Esophagus mucosa (tissue), 1 donor: ENCODE results near the gene MGAT4B. TPM values are rescaled to one million over a fixed set of nuclear protein-coding genes. Genes with fewer than 3 reads are reported as not detected.
A peak's percentile ranks its signal among the peaks of the same experiment; 100 is the strongest.

Experiments used
- ATAC-seq: fragments of 200-7000 bp; cut with Tn5 transposase; one replicate; pipeline ENCODE4 v1.9.1; 2020
- total RNA-seq: library from RNA; stranded (reverse); gene quantifications from one replicate; pipeline ENCODE4 v1.2.4, GENCODE V29; 2023
- donor health status: DM: yes; HTN: yes; CAD: no.

MGAT4B gene
- total RNA-seq, 1 donor from 2014 or later, result 72.1 TPM

DNA sequence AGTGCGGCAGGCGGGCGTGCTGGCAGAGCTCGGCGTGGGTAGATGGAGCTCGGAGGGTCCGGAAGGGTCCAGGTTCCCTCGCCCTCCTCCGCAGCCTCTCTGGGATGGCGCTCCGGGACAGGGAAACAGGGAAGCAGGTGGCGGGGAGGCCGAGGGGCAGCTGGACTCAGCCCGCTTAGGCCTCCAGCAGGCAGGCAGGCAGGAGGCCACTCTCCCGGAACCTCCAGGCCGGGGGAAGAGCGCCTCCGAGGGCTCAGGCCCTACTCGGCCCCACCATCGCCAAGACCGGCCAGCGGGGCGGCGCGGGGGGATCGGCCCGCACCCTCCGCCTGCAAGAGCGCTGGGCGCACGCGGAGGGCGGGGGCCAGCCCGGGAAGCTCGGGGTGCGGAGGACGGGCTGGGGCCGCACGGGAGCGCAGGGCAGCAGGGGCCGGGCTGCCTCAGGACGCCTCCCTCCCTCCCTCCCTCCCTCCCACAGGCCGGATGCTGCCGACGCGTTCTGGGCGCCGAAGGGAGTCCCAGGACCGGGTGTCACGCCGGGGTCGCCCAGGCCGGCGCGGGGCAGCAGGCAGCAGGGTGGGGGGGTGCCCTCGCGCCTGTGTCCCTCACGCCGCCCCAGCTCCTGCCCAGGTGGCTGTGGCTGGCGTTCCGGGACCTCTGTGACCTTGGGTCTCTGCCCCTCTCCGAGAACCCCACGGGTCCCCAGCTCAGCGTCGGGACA is 977 bp downstream of the MGAT4B start:
- ATAC-seq, result peak; percentile 37

DNA sequence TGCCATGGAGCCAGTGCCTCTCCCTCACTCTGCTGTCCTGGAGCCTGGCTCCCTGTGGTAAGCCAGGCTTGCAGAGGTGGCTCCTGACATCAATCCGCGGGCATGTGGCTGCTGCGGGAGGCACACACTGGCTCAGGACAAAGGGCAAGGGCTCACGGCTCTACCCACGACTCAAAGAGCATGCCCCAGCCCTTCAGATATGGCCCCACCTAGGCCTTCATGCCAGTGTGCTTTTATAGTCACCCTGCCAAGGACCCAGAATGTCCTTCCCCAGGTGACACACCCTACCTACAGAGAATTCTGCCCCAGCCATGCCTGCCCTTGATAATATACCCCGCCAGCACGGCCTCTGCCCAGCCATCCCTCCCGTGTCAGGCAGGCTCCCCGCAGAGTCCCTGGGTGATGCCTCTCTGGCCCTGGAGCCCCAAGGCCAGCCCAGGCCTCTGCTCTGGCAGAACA is 1.6 kb downstream of the MGAT4B start:
- ATAC-seq, result peak; percentile 2

DNA sequence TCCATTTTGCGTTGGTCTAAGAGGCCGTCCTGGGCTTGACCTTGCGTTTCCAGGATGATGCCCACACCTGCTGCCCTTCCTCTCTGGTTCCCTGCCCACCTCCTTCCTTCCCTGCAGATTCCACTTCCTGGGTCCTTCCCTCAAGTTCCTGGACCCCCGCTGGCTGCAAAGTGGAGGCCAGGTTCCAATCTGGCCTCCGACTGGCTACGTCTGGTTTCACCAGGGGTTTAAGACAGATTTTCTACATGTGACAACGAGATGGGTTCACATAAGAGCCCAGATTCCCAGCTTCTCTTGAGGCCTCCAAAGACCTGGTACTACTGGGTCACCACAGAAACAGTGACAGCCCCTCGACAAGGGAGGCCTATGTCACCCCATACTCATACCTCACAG is 2.1 kb downstream of the MGAT4B start:
- ATAC-seq, result no peak

DNA sequence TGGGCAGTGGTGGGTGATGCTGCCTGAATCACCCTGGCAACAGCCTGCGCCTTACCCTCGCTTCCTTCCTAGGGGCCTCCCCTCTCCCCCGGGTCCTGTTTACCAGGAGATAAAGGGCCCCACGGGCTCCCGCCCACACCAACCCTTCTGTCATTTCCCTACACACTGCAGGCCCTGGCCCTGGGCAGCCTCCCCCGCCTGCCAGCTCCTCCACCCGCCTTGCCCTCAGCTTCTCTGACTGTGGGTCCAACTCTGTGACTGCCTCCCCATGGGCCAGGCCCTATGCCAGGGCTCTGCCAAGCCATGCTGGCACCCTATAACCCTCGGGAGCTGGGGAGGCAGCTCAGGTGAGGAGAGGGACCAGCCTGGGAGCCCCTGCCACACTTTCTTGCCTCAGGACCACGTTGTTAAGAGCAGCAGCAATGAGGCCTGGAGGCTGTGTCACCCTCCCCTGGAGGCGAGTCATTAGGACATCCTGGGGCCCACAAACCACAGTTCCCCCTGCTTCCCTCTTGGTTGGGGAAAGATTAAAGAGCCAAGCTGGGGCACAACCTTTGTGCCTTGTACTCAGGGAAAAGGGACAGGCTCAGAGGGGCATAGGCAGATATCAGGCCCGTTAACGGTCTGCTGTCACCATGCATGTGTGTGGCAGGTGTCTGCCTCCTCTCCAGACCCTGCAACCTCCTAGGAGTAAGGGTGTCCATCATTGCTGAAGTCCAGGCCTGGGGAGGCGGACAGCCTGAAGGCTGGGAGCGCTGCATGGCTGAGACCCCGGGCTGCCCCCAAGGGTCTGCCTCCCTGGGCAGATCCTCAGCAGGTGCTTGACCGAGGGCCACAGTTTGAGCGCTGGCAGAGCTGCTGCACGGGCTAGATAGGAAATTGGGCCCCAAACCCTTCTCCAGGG is 2.8 kb downstream of the MGAT4B start:
- no peak for ATAC-seq

DNA sequence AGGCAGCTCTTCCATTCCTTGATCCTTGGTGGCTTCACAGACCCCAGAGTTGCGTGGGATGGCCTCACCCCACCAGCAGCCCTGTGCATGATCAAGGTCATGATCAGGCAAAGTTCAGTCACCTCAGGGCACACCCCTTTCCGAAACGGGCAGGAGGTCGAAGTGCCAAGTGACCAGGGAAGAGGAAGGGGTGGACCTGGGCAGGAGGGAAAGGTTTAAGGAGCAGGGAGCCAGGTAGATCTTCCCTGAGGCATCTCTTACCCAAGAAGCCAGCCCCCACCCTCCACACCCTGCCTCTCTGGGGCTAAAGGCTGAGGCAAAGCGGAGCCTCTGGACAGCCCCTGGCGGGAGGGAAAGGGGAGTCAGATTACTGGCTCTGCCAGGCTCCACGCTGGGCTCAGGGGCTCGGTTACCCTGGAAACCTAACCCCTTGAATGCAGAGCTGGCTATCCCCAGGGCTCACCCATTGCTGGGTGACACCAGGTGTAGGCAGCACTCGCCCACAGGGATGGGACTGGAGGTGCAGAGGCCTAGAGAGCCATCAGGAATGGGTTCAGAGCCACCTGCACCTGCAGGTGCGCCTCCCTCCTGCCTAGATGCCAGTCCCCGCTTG is 3.6 kb downstream of the MGAT4B start:
- ATAC-seq, result no peak

DNA sequence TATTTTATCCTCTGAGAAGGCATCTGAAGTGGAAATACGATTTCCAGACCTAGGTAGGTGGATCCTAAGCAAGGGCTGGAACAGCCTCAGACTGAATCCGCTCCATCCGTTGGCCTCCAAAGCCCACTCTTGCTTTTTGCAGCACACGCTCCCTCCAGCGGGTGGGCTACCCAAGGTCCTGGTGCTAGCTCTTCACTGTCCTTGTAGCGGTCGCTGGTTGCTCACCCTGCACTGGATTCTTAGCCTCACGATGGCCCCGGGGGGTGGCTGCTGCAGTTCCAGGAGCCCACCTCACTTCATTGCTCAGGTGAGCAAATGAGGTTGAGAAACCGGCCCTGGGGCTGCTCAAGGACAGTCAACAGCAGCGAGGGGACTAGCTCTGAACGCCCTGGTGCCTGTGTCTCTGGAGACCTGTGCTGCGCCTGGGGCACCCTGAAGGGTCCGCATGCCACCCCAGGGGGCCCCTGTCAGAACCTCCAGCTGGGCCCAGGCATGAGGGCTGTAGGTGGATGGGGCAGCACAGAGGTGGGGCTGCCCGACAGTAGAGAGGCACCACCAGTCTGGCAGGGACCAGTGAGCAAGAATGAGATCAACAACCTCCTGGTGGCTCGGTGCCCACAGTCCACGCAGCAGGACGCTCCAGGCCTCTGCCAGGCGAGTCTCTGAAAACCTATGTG is 4.3 kb downstream of the MGAT4B start:
- ATAC-seq, result peak; percentile 11

DNA sequence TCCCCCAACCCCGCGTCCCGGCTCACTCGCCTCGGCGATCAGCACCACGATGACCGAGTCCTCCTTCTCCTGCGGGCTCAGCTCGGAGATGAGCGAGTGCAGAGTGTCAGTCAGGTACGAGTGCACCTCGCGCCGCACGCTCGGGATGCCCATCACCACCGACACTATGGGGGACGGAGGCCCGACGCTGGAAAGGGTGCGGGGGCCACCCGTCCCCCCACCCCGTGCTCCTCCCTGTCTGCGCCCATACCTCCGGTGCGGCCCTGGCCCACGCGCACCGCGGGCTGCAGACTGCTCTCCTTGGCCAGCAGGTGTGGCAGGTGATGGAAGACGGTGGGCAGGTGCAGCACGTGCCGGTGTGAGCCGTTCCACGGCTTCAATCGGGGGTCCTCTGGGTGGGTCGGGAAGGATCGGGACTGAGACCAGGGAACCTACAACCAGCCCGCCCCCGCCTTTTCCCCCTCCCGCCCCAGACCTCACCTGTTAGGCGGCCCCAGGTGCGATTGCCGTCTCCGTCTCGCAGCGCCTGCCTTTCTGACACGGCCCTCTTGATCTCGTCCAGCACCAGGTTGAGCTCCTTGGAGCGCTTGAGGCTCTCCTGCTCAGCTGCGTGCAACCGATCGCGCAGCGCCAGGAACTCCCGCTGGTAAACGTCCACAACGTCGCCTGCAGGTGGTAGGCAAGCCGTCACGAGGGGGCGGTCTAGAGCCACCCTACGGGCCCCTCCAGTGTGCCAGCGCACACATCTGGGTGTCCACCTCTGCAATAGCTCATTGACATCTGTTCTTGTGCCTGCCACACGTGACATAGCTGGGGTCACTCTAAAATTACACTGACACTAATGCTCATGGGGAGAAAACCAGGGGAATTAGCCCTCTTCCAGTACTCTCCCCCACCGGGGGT is 5.1 kb downstream of the MGAT4B start:
- ATAC-seq, result peak; percentile 35

DNA sequence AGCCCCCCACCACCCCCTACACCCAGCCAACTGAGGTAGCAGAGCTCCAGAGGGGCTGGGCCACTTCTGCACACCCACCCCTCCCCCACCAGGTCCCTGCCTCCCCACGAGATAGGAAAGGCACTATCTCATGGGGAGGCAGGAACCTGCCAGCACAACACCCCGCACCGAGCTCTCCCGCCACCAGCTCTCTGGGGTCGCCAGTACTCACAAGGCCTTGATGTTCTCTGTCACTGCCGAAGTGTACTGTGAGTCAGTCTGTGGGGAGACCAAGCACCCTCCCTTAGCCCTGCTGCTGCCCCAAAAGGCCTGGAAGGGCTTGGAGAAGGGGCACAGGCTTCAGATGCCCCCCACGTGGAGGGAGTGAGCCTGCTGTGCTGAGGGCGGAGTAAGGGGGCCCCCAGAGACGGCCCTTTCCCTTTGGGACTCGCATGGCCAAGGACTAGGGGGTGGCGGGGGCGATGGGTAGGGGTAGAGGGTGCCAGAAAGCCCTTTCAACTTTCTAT is 5.9 kb downstream of the MGAT4B start:
- no peak for ATAC-seq

DNA sequence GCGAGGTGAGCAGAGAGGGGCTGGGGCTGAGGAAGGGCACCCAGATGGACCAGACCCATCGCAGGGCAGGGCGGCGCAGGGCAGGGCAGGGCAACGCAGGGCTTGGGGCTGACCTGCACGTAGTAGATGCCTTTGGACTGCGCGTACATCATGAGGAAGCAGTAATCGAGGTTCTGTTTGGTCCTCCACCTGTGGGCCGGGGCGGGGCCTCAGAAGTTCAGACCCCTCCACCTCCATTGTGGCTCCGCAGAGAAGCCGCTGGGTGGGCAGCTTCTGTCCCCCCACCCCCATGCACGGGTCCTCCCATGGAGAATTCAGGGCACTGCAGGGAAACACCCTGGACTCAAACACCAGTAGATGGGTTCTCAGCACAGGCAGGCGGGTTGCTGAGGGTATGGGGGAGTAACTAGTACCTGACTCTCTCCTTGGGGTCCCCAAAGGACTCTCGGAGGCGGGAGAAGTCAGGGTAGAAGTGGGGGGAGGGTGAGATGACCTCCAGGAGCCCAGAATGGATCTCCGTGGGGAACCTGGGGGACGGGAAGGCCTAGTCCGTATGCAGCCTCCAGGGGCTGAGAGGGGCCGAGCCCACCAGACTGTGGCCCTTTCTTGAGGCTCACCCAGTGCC is 6.5 kb downstream of the MGAT4B start:
- no peak for ATAC-seq

DNA sequence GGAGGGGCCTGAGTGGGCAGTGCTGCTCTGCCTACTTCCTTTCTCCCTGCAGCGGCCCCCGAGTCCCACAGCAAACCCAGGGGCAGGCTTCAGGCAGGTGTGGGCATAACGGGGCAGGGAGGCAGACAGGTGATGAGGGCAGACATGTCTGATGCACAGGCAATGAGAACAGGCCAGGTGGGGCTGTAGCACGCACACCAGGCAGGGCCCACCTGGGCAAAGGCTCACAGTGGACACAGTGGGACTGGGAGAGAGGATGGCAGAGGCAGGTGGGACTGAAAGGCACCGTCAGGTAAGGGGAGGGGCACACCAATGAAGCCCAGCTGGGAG is 7.1 kb downstream of the MGAT4B start:
- no peak for ATAC-seq

DNA sequence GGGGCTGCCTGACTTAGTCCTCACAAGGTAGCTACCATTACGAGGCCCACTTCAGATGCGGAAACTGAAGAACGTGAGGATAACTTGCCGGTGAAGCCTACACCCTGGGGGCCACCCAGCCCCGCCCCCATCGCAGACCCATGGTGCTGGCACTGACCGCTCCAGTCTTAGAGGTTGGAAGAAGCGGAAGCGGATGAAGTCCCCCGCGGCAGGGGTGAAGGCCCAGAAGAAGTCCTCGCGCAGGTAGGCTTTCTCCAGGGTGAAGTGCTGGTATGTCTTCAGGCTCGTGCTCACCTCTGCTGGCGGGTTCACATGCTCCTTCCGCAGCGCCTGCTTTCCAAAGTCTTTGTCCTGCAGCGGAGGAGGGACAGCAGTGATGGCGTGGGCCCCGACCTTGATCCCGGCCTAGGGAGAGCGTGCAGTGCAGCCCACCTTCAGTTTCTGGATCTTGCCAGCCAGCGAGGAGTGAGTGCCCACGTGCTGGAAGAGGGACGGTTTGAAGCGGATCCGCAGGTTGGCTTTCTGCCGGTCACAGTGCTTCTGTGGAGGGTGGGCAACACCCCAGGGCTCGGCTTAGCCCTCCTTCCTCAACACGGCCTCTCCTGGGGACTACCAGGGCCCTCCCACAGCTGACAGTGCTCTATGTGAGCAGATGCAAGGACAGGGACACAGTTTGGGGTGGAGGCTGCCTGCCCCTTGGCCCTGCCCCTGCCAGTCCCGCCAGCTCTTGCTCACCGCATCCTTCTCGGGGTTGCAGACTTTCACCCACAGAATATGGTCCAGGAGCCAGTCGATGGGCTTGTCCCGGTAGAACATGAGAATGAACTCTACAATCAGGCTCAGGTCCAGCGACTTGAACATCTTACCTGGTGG is 7.7 kb downstream of the MGAT4B start:
- ATAC-seq, result no peak

DNA sequence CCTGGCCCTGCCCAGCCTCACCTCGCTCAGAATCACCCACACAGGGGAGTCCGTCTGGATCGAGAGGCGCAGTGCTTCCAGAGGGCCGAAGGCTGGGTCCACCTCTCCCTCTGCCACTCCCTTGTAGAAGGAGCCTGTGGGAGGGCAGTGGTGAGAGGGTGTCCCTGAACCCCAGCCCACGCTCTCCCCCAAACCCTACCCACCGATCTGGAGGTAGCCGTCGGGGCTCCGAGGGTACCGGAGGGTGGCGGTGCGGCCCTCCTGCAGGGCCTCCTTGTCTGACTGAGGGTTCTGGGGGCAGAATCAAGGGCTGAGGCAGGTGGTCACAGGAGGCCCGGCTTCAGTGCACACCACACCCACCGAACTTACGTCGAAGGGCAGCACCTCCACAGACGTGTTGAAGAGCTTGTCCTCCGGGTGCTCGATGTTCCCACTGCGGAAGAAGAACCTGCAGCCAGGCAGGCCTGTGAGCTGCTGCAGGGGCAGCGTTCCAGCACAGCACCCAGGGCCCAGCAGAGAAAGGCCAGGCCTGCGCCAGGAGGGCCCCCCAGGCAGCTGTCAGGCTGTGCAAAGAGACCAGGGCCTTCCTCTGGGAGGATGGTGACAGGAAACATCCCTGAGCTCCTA is 8.4 kb downstream of the MGAT4B start:
- no peak for ATAC-seq

DNA sequence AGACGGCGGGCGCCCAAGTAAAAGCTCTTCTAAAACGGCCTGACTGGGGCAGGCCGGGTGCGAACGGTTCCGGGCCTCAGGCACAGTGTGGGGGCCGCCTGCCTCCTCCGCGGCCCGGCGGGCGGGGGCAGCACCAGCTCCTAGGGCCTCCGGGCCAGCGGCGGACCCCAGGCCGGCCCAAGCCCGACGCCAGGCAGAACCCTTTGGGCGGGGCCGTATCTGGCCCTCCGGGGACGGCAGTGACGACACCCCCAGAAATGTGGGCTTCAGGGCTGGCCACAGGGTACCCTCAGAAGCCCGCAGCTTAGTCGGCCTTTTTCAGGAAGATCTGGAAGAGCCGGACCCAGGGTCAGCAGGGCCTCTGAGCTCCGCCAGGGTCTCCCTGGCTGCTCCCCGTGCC is 8.9 kb downstream of the MGAT4B start:
- no peak for ATAC-seq

DNA sequence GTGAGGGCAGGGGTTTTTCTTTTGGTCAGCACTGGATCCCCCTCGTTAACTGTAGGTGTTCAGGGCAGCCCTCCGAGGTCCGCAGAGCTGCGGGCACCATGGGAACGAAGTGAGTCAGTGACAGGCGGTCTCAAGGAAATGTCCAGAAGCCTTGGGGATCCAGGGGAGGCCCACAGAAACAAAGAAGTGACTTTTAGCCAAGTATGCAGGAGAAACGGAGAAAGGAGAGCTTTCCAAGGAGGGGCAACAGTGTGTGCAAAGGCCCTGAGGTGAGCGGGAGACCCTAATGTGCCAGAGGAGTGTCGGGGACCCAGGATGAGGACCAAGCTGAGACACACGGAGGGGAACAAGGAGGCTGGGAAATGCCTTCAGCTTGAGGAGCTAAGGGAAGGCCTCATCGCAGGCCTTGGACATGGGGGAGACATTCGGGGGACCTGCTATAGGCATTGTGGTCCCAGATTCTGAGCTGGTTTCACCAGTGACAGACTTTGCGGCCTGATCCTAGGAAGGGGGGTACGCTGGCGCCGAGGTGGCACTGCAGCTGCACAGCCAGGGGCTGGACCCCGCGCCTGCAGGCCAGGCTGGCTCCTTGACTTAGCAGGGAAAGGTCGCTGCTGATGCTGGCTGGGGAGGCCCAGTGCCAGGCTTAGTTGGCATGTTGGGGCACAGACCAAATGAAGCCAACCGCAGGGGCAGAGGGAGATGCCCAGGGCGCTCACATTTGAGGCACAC is 9.6 kb downstream of the MGAT4B start:
- no peak for ATAC-seq

DNA sequence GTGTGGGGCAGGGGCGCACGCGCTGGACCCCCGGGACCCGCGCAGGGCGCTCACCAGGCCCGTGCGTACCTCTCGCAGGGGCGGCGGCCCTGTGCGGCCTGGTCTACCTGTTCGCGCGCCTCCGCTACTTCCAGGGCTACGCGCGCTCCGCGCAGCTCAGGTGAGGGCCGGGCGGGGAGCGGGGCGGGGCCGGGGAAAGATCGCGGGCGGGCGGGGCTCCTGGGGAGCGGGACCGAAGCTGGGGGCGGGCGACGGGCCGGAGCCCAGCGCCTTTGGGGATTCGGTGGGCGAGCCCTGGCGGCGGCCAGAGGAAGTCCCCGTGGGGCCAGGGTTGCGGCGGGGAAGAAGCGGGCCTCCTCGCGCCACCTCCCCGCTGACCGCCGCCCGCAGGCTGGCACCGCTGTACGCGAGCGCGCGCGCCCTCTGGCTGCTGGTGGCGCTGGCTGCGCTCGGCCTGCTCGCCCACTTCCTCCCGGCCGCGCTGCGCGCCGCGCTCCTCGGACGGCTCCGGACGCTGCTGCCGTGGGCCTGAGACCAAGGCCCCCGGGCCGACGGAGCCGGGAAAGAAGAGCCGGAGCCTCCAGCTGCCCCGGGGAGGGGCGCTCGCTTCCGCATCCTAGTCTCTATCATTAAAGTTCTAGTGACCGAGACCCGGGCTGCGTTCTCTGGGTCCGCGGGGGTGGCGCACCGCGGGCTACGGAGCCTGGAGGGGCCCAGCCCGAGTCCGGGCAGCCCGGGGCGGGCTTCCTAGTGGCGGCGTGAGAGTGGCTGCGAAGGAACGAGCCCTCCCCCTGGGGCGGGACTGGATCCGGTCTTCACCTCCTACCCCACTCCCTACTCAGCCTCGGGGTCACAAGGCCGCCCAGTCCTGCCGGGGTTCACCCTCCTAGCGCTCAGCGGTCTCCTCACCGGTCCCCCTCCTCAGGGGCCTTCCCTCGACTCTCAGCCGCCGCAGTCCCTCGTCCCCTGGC is 10.5 kb downstream of the MGAT4B start:
- peak; percentile 73 for ATAC-seq

DNA sequence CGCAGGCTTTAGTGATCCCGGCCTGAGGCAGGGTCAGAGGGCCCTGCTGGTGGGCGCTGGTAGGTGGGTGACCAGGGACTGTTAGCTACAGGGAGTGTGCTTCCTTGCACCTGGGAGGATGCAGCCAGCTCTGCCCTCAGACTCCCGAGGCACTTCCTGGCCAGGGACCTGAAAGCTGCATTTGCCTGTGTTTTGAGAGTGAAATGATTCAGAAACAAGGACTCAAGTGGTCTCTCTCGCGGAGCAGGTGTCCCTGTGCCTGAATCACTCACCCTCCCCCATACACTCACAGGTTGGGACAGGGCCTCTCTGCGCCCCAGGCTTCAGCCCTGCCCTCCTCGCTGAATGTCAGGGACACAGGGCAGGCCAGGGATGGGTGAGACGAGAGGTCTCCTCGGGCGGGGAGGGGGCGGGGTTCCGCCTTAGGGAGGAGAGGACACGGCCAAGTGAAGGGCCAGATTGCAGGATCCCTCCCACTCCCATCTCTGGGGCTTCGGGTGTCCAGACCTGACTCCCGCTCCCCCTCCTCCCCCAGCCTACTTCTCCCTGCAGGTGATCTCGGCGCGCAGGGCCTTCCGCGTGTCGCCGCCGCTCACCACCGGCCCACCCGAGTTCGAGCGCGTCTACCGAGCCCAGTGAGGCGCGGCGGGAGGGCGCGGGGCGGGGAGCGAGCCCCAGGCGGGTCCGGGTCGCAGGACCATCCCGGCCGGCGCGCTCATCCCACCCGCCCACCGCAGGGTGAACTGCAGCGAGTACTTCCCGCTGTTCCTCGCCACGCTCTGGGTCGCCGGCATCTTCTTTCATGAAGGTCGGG is 11.4 kb downstream of the MGAT4B start:
- peak; percentile 32 for ATAC-seq

DNA sequence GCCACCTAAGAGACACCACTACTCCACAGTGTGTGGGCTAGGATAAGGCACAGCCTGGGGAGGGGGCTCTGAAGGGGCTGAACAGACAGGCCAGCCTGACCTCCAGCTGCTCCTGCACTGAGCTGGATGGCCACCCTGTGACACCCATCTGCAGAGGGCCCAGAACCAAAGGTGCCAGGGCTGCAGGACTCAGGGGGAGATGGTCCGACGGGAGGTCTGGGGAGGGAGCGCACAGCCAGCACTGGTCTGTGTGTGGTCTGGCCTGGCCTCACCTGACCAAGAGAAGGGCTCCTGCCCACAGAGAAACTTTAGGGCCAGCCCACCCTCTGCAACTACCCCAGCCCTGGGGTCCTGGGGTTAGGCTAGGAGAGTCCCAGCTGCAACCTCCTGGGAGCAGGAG is 12.1 kb downstream of the MGAT4B start:
- ATAC-seq, result peak; percentile 0
